ENCODE data around the gene ZBTB12.
"Not testable (repeated sequence)": the region's sequence is repeated elsewhere in the genome, so short reads cannot be mapped to it uniquely, and the experiment has no call there.

The ZBTB12 gene

DNA sequence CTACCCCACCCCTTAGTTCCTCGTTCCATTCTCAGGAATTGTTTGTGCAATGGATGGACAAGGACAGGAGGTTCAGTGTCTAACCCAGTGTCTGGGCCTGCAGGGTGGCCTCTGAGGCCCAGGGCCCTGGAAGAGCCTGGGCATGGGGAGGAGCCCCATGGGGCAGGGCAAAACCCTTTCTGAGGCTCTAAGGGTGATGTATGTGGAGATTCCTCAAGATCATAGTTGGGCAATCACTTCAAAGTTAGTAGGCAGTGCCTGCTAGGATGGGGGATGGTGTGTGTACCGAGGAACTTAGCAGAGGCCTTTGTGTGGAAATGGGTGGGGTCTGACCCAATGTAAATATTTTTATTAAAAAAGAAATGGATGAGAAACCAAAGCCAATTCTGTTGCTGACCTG is 18.9 kb upstream of the ZBTB12 start:
- no peak for ATAC-seq
- DNase-seq, result no peak

DNA sequence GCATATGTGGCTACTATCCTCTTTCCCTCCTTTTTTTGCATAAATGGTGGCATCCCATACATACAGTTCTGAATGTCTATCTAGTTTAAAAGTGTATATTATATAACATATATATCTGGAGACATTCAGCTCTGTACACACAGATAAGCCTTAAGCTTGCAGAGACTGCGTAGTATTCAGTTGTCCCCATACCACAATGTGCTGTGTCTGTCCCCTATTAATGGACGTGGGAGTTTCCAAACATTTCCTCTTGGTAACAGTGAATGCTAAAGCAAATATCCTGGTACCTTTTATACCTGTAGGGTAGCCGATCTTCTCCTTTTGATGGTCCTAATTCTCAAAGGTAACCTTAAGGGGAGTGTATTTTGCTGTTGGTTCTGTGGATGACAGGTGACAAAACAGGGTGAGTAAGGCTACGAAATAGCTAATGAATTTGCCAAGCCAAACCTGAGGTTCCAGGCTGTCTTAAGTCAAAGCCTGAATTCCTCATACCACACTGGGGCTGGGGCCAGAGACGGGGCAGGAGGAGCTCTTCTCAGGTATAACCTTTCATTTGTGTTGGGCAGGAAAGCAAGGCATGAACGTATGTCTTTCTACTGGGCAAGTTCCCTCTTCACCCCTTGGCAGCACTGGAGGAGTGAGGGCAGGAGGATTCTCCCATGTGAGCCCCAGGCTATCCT is 17.9 kb upstream of the ZBTB12 start:
- ATAC-seq, result no peak
- DNase-seq, result no peak

DNA sequence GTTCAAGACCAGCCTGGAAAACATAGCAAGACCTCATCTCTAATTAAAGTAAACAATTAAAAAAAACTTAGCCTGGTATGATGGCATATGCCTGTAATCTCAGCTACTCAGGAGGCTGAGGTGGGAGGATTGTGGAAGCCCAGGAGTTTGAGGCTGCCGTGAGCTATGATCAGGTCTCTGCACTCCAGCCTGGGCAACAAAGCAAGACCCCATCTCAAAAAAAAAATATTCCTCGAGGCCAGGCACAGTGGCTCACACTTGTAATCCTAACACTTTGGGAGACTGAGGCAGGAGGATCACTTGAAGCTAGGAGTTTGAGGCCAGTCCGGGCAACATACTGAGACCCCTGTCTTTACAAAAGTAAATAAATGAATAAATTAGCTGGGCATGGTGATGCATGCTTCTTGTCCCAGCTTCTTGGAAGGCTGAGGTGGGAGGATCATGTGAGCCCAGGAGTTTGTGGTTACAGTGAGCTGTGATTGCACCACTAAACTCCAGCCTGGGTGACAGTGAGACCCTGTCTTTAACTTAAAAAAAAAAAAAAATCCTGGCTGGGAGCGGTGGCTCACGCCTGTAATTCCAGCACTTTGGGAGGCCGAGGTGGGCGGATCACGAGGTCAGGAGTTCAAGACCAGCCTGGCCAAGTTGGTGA is 16.3 kb upstream of the ZBTB12 start:
- DNase-seq (no peak), ATAC-seq (no peak)

DNA sequence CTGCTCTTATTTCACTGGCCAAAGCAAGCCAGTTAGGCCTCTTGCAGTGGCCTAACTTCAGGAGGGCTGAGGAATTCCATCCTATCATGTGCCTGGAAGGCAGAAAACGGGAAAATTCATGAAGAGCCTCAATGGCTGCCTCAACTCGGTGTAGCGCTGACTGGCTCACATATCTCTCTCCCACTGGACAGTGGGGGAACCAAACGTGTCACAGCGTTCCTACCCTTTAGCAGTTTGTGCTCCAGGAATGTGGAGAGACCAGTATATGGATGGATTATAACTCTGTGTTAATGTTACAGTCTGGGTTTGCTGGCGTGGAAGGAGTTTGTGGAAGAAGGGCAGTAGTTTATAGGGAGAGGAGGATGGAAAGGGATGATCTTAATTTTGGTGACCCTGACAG is 13.9 kb upstream of the ZBTB12 start:
- no peak for DNase-seq
- no peak for ATAC-seq

DNA sequence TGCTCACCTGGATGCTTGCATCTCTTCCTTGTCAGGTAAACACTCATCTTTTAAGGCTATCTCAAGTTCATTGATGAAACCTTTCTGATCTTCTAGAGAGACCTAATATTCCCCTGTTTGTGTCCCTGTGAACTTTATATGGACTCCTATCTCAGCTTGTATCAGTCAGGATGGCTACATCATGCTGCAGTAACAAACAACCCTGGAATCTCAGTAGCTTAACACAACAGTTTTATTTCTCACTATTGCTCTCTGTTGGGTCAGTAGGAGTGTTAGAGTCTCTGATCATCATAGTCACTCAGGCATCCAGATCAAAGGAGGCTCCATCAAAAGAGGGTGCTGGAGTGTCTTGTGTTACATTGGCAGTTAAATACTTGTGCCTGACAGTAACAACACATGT is 13.5 kb upstream of the ZBTB12 start:
- ATAC-seq, result no peak

DNA sequence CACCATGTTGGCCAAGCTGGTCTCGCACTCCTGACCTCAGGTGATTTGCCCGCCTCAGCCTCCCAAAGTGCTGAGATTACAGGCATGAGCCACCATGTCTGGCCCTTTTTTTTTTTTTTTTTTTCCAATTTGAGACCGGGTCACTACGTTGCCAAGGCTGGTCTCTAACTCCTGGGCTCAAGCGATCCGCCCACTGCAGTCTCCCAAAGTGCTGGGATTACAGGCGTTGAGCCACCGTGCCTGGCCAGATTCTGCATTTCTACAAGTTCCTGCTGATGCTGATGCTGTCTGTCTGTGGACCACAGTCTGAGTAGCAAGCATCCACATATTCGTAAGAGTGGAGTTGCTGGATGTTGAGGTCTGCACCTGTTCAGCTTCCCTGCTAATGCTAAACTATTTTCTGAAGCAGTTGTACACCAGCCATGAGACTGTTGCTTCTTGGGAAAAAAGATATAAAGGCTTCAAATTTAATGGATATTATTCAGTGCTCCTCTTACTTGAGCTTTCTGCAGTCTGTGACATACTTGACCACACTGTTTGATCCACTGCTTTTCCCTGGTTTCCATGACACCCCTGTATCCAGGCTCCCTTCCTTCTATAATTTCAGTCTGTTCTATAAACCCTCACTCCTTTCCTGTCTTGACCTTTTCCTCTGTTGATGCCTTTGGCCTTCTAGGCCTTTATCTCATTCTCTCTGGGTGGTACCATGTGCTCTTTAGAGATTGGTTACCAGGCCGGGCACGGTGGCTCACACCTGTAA is 10.1 kb upstream of the ZBTB12 start:
- DNase-seq, result no peak
- ATAC-seq, result no peak

More for the DNA sequence above, 13.5 kb upstream of the ZBTB12 start:
- DNase-seq, result no peak

DNA sequence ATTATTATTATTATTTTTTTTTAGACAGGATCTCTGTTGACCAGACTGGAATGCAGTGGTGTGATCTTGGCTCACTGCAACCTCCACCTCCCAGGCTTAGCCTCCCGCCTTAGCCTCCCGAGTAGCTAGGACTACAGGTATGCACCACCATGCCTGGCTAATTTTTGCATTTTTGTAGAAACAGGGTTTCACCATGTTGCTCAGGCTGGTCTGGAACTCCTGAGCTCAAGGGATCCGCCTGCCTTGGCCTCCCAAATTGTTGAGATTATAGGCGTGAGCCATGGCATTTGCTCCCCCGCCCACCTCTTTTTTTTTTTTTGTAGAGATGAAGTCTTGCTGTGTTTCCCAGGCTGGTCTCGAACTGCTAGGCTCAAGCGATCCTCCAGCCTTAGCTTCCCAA is 7.4 kb upstream of the ZBTB12 start:
- DNase-seq, ATAC-seq: not testable (repeated sequence)

DNA sequence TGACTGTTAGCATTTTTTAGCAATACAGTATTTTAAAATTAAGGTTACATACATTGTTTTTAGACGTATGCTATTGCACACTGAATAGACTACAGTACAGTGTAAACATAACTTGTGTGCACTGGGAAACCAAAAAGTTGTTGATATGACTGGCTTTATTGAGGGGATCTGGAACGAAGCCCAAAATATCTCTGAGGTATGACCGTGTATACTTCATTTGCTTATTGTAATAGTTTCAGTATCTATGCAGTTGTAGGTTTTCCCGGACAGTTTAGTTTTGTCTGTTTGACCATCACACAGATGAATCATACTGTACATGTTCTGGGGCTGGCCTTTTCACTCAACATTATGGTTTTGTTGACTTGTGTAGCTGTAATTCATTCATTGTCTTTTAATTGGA is 6.9 kb upstream of the ZBTB12 start:
- no peak for DNase-seq

DNA sequence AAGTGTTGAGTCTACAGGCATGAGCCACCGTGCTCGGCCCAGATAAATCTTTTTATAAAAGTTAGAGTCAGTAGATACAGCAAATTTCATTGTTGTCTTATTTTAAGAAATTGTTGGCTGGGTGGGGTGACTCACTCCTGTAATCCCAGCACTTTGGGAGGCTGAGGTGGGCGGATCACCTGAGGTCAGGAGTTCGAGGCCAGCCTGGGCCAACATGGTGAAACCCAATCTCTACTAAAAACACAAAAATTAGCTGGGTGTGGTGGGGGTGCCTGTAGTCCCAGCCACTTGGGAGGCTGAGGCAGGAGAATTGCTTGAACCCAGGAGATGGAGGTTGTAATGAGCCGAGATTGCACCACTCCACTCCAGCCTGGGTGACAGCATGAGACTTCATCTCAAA is 6.4 kb upstream of the ZBTB12 start:
- DNase-seq, ATAC-seq: not testable (repeated sequence)

More for the DNA sequence above, 6.9 kb upstream of the ZBTB12 start:
- ATAC-seq, result peak; percentile 47

DNA sequence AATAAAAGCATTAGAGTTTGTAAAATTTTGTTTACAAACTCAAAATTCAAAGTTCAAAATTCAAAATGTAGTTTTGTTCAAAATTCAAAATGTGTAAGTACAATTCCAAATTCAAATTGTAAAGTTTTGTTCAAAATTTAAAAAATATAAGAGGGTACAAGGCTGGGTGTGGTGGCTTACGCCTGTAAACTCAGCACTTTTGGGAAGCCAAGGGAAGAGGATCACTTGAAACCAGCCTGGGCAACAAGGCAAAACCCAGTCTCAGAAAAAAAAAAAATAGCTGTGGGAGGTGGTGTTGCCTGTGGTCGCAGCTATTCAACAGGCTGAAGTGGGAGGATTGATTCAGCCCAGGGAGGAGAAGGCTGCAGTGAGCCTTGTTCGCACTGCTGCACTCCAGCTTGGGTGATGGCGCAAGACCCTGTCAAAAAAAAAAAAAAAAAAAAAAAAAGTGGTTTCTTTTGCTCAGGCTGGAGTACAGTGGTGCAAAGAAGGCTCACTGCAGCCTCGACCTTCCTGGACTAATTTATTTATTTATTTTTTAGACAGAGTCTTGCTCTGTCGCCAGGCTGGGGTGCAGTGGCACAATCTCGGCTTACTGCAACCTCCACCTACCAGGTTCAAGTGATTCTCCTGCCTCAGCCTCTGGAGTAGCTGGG is 5.4 kb upstream of the ZBTB12 start:
- peak; percentile 44 for ATAC-seq

DNA sequence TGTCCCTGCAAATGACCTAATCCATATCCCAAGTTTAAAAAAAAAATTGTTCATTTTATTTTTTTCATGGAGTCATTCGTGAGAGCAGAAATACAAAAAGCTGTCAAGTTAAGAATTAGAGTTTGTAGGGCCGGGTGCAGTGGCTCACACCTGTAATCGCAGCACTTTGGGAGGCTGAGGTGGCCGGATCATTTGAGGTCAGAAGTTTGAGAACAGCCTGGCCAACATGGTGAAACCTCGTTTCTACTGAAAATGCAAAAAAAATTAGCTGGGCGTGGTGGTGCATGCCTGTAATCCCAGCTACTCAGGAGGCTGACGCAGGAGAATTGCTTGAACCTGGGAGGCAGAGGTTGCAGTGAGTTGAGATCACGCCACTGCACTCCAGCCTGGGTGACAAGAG is 4.8 kb upstream of the ZBTB12 start:
- not testable (repeated sequence) for ATAC-seq, DNase-seq

More for the DNA sequence above, 5.4 kb upstream of the ZBTB12 start:
- DNase-seq, result no peak

DNA sequence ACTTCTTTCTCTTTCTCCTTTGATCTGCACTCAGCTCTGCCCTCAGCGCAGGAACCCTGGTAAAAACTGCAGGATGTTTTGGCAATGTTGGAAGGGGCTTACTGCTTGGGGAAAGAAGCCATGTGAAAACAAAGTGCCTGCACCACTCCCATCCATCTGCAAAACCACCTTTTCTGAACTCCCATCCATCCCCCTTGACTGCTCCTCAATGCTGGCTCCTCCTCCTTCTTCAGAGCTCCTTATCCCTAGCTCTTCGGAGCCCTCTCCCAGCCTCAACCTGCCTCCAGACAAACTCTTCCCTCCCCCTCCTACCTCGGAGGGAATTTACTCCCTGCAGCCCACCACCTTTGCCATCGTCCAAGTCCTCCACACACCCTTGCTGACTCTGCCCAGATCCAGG is 4.2 kb upstream of the ZBTB12 start:
- ATAC-seq (no peak), DNase-seq (no peak)

DNA sequence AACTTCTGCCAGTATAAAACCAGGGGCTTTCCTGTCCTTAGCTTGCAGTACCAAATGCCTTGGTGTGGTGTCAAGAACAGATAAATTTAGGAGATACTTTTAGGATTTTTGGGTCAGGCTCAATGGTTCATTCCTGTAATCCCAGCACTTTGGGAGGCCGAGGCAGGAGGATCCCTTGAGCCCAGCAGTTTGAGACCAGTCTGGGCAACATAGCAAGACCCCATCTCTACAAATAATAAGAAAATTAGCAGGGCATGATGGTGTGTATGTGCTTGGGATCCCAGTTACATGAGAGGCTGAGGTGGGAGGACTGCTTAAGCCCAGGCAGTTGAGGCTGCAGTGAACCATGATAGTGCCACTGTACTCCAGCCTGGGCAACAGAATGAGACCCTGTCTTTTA is 3.2 kb upstream of the ZBTB12 start:
- no peak for ATAC-seq

DNA sequence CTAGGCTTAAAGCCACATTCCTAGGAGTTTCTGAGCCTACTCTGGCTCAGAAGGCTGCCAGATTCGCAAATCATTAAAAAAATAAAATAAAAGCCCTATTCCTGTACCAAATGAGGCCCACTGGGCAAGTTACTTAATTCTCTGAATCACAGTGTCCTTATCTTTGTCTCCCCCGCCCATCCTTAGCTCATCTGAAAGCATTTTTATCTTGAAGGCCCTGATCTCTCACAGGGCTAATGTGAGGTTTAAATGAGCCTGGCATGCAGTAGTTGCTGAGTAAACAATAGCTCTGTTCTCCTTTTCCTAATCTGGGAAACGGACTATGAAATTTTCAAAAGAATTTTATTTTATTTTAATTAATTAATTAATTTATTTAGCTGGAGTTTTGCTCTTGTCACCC is 2.1 kb upstream of the ZBTB12 start:
- no peak for ATAC-seq
- DNase-seq, result no peak

More for the DNA sequence above, 3.2 kb upstream of the ZBTB12 start:
- no peak for DNase-seq

DNA sequence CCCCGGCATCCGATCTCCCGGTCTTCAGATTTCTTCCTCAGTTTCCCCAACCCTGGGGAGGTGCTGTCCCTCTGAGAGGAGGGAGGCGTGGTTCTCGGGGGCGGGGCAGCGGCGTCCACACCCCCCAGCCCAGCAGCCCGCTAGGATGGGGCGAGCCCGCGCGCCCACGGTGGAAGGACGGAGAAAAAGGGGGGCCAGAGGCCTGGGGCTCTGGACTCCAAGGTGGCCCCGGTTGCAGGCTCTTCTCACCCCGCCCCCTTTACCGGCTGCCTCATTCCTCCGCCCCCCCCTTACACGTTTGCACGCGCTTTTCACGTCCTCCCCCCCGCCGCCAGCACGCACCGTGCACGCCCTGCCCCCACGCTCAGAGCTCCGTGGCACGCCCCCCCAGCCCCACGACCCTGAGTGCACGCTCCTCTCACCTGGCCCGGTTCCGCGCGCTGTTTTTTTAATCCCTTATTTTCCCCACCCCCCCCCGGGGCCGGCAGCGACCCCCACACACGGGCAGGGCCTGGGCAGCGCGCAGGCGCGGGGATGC is 402 bp downstream of the ZBTB12 start:
- peak; percentile 71 for DNase-seq

DNA sequence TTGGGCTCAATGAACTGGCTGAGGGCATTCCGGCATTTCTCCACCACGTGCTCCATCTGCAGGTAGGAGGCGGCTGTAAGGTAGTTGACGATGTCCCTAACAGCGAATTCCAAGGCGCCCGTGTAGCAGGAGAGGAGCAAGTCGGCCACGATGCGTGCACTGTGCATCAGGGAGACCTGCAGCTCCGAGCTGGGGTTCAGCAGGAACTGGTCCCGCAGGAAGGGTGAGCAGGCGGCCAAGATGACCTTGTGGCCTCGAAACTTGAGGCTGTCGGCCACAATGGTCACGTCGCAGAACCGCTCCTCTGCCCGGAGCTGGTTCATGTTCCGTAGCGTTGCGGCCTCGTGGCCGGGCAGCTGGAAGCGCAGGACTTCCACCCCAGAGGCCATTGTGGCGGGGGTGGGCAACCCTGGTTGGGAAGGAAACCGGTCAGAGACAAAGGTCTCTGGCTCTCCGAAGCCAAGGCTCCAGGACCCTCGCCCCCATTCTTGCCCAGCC is 920 bp downstream of the ZBTB12 start:
- DNase-seq (no peak), ATAC-seq (no peak)

More for the DNA sequence above, 402 bp downstream of the ZBTB12 start:
- ATAC-seq, result peak; percentile 6

DNA sequence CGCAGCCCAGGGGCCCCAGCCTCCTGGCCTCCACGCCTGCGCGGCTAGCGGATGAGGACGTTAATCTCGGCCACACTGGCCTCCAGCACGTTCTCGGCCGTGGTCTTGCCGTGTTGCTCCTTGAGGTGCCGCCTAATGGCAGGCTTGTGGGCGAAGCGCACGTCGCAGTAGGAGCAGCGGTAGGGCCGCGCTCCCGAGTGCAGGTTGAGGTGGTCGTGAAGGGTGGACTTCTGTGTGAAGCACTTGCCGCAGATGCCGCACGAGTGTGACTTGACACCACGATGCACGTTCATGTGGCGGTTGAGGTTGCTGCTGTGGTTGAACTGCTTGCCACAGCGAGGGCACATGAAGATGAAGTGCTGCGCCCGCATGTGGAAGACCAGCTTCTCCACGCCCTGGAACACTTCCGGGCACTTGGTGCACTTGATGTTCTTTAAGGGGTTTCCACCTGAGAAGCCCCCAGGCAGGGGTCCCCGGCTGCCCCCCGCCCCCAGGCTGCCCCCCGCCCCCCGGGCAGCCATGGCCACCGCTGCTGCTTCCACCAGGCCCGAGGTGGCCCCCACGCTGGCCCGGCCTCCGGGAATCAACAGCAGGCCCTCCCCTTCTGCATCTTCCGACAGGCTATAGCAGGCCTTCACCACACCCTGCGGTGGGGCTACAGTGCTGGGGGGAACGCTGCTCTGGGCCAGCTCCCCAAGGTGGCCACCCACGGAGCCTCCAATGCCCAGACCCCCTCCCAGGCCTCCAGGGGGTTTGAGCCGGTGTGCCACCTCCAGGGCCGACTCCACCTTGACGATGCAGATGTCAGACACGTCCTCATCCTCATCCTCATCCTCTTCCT is 1.8 kb downstream of the ZBTB12 start:
- peak; percentile 25 for DNase-seq

DNA sequence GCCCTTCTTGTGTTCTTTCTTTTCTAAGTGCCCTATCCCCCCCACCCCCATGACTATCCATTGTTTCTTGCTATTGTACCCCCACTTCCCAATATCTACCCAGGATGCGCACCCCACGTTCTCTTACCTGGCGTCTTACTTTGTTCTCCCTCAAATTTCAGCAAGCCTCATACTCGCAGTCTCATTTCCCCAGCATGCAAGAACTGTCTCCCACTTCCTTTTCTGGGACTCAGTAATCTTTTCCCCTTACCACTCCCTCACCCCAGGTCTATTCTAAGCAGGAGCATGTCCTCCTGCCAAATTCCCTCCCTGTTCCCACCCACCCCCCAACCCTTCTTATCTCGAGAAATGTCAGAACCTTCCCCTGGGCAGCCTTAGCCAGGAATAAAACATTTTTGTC is 2.7 kb downstream of the ZBTB12 start:
- ATAC-seq, result no peak
- DNase-seq, result no peak

More for the DNA sequence above, 1.8 kb downstream of the ZBTB12 start:
- no peak for ATAC-seq

DNA sequence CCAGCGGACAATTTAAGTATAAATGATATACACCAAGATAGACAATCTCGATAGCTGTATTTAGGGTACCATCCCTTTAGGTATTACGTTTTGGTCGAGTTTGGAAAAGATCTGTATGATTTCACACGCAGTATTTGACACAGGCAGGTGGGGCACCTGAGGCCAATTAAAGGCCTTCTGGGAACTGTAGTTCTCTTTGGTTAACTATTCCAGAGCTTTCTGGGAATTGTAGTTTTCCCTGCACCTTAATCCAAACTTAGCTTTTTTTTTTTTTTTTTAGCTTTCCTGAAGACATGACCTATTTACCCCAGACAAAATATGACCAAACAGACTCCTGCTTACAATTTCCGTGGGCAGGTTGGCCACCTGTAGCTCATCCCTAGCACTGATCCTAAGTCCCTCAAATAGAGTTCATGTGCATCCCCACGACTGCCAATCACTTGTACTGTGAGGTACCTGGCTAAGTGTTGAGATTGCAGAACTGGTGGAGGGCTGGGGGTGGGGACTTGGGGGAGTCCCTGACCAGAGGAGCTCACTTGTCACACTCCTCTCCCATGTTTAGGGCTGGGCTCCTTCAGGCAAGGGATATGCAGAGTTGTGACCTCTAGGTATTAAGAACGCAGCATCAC is 3.4 kb downstream of the ZBTB12 start:
- DNase-seq (peak; percentile 22), ATAC-seq (peak; percentile 2)

DNA sequence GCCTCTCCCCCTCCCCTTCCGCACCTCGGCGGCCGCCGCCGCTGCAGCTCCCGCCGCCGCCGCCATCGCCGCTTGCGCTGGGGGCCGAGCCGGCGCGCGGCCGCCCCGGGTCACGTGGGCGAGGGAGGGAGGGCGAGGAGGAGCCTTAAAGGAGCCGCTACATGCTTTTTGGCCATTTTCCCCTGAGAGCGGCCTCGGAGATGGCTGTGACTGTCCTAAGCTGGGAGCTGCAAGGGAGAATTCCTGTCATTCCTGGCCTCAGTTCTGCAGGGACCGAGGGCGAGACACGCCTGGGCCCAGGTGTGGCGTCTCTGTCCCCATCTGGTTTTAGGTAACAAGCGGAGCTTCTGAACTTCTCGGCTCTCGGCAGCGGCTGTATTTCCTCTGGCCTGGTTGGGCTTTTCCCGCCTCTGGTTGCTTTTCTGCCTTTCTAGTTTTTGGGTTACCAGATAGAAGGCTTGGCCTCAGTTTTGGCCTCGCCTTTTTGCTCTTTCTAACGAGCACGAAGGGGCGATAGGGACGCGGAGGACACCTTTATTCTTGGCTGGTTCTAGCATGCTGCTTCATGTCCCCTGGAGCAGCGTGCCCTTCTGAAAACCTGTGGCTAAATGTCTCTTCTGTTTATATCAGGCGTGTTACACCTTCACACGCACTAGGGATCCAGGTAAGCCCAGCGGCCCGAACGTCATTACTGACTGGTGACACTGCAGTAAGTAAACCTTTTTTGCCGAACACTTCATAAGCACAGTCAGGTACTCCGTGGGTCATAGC is 4.1 kb downstream of the ZBTB12 start, which contains the start of gene EHMT2:
EHMT2 (minus strand) TSS at position 87 of the 771 bp plus-strand sequence; CDS start at position 66, 21 bp downstream.
- DNase-seq (peak; percentile 90), ATAC-seq (peak; percentile 57)

Measured in stimulated activated naive CD8-positive, alpha-beta T cell treated with anti-CD3 and anti-CD28 coated beads, Interleukin-15, Interleukin-2, amounts not matched to agents 100 U/mL and 50 U/mL, for 24 hours (primary cell).